Raji (cell line): Measurements from ENCODE around the gene GOT1.

Experiments
- POLR2A ChIP-seq: IDR thresholded peaks from 2 replicates; pipeline ENCODE4 v1.6.1; 2011; ENCODE audit warnings: low read depth, low read length, control low read depth; ENCODE audit not compliant: insufficient read depth

Gene GOT1

DNA sequence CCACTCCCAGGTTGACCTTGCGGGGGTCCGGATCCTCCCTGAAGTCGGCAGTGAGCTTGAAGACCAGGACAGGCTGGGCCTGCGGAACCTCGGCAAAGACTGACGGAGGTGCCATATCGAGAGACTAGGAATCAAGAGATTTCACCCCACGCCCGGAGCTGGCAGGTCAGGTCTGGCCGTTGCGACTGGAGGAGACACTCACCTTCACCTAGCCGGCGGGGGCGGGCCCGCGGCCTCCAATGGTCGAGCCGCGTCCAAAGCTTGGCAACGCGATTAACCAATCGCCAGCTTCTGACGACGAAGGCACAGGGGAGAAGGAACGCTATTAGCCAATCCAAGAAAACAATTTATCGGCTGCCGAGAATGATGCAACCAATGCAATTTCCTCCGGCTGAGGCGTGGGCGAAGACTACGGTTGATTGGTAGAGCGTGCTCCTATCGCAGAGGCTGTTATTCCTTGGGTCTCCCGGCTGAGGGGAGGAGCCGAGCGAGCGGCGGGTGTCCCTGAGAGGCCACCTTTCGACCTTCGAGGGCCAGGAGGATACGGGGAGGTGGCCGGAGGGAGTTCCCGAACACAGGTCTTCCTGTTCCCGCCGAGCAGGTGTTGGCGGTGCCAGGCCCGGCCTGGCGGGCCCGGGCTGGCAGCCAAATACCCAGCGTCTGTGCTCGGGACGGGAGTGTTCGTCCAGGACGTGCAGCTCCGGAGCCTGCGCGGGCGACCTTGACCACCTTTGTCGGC is at the start of gene GOT1:
Gene GOT1, minus strand, starts transcription at position 174 of the 739 bp plus-strand sequence. Its CDS starts 59 bp downstream, at position 115.
- peak; percentile 73 for TF ChIP-seq POLR2A

DNA sequence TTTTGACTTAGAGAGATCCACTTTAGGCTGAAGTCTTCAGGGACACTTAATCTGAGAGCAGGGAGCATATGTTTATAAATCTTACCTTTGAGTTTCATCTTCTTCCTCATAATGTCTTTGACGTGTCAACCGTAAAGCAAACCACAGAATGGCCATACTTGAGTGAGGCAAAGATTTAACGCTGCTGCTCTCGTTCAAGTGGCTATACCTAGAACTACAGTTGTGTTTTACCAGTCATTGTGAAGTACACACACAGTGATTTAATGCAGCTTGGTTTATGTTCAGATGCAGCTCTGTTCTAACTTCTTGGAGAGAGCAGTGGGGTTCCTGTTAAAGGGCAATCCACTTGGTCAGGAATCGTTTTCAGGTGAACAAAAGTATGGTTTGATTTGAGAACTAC is 39.9 kb upstream of the GOT1 start:
- no peak for TF ChIP-seq POLR2A

DNA sequence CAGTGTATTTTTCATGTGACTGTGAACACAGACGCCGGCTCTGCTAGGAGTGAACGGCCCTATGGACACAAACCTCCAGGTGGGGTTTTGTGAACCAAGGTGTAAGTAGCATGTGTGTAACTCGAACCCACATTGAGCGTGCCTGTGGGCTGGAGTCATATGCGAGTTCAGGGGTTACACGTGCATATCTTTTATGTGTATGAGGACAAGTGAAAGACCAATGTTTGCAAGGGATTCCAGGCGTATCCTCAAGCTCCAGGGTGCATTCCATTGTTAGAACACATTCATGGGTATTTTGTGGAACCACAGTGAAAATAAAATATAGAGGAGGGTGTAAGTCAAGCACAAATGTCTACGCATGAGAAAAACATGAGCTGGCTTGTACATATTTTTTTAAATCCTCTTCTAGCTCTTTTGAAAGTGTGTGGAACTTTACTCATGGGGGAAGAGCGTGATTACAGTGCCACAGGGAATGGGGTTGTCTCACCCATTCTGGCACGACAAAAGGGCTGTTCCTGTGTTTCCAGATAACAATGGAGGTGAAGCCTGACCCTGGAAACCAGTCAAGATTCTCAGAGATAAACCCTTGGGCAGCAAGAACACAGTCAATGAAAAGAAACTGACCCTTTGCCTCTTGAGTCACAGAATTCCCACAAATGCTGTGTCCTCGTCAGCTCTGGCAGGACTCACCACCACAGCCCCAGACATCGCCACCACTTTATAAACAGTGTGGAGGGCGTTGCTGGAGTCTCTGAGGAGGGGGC is 37.0 kb upstream of the GOT1 start:
- no peak for TF ChIP-seq POLR2A

- TF ChIP-seq POLR2A = no peak
These were observed 36.3 kb upstream of the GOT1 start for GRCh38 chr10:99466632-99467223.

DNA sequence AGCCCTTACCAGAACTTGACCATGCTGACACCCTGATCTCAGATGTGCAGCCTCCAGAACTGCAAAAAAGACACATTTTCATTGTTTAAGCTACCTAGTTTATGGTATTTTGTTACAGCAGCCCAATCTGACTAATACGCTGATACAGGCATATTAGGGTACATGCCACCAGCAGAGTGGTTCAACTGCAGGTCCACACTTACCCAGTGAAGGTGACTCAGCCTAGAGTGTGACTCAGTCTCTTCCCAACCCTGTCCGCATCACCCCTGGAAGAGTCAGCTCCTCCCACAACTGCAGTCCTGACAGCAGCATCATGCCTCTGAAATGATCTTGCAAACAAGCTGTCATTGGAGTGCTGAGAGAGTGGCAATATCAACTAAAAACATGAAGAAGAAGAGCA is 30.8 kb upstream of the GOT1 start:
- TF ChIP-seq POLR2A = no peak

DNA sequence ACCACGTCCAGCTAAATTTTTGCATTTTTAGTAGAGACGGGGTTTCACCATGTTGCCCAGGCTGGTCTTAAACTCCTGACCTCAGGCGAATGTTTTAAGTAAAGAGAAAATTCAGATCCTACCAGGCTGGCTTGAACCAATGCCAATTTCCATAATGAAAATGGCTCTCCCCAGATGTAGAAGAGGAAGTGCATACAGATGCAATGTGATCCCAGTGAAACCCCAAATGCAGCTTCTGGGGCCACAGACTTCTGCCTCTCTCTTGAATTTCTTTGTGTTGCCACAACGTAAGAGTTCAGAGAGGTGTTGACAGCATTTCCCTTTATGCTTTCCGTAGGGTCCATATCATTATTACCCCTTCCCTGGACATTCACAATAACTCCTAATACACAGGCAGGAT is 29.6 kb upstream of the GOT1 start:
- TF ChIP-seq POLR2A = no peak

DNA sequence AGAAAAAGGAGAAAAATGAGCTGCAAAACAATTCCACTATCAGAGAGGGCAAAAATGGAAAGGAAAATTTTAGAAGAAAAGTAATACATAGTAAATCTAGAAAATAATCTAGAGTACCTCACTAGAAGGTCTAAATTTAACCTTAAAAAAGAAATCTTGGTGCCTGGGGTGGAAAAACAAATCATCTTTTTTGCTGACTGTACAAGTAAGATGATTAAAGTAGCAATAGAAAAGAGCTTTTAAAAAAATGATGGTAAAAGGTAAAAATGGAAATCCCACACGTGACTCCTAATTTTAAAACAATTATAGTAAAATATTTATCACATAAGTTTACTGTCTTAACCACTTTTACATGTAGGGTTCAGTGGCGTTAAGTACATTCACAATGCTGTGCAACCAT is 28.8 kb upstream of the GOT1 start:
- TF ChIP-seq POLR2A = no peak

GRCh38 chr10:99457813-99458212 is 27.4 kb upstream of the GOT1 start:
- no peak for TF ChIP-seq POLR2A

DNA sequence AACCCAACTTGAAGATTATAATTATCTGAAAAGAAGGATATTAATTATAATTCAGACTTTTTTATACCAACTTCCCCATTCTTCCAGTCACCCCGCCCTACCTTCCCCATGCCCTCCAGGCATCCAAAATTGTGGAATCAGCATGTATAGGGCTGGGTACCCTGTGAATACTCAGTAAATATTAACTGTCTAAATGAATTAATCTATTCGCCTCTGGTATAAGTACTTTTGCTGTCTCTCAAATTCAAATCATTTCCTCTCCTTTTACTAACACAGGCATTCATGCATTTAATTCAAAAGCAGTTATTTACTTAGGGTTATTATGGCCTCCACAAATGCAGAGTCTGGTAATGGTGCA is 26.5 kb upstream of the GOT1 start:
- TF ChIP-seq POLR2A = no peak

DNA sequence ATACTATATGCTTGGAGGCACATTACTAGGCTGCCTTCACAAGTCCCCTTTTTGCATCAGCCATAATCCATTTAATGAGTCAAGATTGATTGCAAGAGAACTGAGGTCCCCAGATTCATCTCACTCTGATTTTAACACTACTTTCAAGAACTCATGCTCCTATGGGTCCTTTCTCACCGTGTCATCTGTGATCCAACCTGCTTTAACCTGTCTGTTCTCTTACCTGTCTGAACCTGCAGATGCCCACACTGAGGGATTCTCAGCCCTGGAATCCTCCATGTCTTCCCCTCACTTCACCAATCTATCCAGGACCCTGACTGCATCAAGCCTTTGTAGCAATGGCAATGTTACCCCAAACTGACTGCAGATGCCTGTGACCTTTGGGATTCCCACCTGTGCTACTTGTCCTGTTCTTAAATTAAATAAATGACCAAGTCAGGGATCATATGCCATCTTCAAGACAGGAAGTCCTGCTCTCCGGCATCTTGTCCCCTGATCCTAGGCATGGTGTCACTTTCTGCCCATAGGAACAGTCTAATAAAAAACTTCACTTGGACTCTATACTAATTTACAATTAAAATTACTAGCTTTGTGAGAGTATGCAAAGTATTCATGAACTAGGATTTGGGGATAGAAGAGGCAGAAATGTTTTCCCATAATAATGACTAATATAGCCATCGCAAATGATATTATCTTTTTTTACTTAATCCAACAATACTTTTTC is 25.9 kb upstream of the GOT1 start:
- no peak for TF ChIP-seq POLR2A

DNA sequence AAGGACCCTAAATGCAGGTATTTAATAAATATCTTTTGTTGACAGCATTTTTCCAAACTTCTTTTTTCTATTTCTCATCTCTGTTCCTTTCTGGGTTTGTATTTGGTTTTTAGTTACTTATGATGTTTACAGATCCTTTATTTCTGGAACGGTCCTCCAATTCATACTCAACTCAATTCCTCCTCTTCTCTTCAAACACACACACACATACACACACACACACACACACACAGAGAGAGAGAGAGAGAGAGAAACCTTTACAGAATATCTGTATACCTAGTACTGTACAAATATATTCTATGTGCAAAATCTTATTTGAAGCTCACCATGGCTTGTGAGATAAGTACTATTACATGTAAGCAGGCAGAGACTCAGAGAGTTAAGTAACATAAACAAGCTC is 21.6 kb upstream of the GOT1 start:
- no peak for TF ChIP-seq POLR2A

GRCh38 chr10:99451499-99451788 is 21.0 kb upstream of the GOT1 start:
- TF ChIP-seq POLR2A = no peak

DNA sequence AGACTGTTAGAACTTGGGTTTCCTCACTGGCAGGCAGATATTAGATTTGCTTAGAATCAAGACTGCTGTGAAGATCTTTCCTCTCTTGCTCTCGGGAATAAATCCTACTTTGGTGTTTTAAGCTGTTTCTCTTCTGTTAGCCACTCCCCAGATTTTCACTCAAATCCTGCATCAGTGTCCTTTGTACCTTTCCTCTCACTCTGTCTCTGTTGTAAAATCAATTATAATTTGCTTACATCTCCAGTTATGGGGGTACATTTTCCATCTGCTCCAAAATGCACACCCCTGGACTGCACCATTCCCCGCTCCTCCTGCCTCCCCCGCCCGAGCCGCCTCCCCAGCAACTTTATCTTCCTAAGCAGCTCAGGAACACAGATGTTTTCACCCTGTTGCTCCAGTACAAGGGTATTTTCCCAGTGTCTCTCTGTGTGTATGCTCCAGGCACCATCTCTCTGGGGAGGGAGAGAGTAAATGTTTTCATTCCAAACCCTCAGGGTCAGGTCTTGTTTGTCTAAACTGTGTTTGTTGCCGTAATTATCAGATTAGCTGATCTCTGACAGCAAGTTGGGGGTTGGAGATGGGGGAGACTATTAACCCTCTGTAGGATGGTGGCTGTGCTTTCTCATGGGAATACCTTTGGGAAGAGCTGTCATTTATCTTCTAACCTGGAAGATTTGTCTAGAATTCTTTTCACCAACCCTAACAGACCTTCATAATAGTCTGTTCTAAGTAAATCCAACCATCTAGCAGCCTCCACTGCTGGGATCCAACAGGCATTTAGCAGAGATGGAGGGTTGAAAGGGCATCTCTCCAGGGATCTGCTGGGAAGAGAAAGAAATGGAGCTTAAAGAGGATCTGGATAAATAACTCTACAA is 20.4 kb upstream of the GOT1 start:
- TF ChIP-seq POLR2A = no peak

DNA sequence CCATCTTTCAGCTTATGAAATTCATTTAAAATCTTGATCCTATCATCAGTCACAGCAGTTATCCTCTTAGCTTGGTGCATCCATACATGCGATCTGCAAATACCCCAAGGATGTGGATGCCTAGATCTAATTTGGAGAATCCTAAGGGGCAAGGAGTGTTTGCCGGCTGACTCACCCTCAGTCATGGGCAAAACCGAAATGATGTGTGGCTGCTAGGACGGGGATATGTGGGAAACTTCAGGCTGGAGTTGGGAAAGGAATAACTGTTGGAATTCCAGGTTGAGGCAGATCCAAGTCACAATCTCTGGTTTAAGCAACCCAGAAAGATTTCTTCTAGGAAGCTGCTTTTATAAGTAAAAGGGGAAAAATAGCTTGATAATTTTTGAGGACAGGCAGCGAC is 19.7 kb upstream of the GOT1 start:
- TF ChIP-seq POLR2A = no peak

GRCh38 chr10:99449023-99449422 is 18.6 kb upstream of the GOT1 start:
- TF ChIP-seq POLR2A = no peak
